ENCODE measurements around the gene BNIP1. TPM values are rescaled to one million over a fixed set of nuclear protein-coding genes. Genes with fewer than 3 reads are reported as not detected.
A peak's percentile ranks its signal among the peaks of the same experiment; 100 is the strongest.

BNIP1 gene
- total and polyA plus RNA-seq, 8 donors: 12.5 to 15.2 (median 13.7) TPM

DNA sequence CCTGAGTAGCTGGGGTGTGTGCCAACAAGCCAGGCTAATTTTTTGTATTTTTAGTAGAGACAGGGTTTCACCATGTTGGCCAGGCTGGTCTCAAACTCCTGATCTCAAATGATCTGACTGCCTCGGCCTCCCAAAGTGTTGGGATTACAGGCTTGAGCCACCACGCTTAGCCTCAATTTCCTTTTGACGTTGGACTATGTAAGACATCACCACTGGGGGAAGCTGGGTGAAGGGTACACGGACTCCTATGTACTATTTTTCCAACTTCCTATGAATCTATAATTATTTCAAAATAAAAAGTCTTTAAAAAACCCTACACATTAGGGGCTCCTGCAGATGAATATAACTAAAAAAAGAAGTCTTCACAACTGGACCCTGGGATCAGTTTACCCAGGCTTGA, 46.7 kb downstream of the BNIP1 start:
- peaks cover 0 to 7% of the 10 kb centered on the region in 2 donors for H3K27me3 ChIP-seq
- ATAC-seq (no peak), DNase-seq (no peak)
- intact Hi-C loops (cut with DNase I): no loop called here
- no peaks in the 10 kb centered on the region for H3K36me3 ChIP-seq
- TF ChIP-seq, protein P1, sequence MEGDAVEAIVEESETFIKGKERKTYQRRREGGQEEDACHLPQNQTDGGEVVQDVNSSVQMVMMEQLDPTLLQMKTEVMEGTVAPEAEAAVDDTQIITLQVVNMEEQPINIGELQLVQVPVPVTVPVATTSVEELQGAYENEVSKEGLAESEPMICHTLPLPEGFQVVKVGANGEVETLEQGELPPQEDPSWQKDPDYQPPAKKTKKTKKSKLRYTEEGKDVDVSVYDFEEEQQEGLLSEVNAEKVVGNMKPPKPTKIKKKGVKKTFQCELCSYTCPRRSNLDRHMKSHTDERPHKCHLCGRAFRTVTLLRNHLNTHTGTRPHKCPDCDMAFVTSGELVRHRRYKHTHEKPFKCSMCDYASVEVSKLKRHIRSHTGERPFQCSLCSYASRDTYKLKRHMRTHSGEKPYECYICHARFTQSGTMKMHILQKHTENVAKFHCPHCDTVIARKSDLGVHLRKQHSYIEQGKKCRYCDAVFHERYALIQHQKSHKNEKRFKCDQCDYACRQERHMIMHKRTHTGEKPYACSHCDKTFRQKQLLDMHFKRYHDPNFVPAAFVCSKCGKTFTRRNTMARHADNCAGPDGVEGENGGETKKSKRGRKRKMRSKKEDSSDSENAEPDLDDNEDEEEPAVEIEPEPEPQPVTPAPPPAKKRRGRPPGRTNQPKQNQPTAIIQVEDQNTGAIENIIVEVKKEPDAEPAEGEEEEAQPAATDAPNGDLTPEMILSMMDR (IDR thresholded peaks at IDR 0.05): no peak
- H3K27ac ChIP-seq: no peak overlapping the region
- no peaks in the 10 kb centered on the region for H3K4me1 ChIP-seq
- no peak overlapping the region for H3K4me3 ChIP-seq
- no peaks in the 10 kb centered on the region for H3K9me3 ChIP-seq

DNA sequence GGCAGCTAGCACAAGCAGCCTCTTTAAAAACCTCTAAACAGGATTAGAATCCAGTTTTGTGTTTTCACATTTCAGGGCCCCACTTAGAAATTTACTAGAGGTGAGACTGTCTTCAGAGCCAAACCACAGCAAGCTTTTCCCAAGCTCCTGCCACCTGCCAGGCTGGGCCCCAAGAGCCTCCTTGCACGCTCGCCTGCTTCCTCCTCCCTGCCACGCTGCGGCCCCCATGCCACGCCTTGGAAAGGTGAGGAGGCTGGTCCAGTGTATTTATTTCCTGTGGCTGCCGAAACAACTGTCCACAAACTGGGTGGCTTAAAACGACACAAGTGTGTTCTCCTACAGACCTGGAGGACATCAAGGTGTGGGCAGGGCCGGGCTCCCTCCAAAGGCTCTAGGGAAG, 47.2 kb downstream of the BNIP1 start:
- H3K27me3 ChIP-seq: peaks cover 0 to 12% of the 10 kb centered on the region in 2 donors
- no peaks in the 10 kb centered on the region for H3K9me3 ChIP-seq
- H3K4me3 ChIP-seq: no peak overlapping the region
- no peak for ATAC-seq
- H3K36me3 ChIP-seq: no peaks in the 10 kb centered on the region
- no peak overlapping the region for H3K27ac ChIP-seq
- TF ChIP-seq, protein P1 (IDR thresholded peaks at IDR 0.05): no peak
- intact Hi-C loops (cut with DNase I): no loop called here
- no peaks in the 10 kb centered on the region for H3K4me1 ChIP-seq
- no peak for DNase-seq

DNA sequence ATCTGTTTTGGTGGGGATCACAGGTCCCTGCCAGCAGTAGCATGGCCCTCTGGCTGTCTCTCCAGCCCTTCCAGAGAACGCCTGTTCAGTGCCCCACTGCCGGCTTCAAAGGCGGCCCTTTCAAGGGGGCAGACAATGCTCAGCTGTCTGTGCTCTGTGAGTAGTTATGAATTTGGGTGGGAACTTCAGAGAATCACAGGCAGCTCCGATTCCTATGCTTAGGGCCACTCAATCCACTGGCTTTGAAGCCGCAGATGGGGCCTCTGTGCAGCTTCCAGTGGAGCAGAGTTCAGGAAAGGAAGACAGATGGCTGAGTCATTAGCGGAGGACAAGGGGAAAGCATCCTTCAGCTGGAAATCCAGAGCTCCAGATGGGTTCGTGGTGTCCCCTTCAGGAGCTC, 48.2 kb downstream of the BNIP1 start:
- H3K27me3 ChIP-seq: peaks cover 0 to 16% of the 10 kb centered on the region in 2 donors
- no peaks in the 10 kb centered on the region for H3K4me1 ChIP-seq
- no peaks in the 10 kb centered on the region for H3K9me3 ChIP-seq
- no peak overlapping the region for H3K4me3 ChIP-seq
- no peak overlapping the region for H3K27ac ChIP-seq
- no peak for DNase-seq
- H3K36me3 ChIP-seq: no peaks in the 10 kb centered on the region
- TF ChIP-seq, protein P1 (IDR thresholded peaks at IDR 0.05): no peak
- ATAC-seq: no peak
- intact Hi-C loops (cut with DNase I): no loop called here

DNA sequence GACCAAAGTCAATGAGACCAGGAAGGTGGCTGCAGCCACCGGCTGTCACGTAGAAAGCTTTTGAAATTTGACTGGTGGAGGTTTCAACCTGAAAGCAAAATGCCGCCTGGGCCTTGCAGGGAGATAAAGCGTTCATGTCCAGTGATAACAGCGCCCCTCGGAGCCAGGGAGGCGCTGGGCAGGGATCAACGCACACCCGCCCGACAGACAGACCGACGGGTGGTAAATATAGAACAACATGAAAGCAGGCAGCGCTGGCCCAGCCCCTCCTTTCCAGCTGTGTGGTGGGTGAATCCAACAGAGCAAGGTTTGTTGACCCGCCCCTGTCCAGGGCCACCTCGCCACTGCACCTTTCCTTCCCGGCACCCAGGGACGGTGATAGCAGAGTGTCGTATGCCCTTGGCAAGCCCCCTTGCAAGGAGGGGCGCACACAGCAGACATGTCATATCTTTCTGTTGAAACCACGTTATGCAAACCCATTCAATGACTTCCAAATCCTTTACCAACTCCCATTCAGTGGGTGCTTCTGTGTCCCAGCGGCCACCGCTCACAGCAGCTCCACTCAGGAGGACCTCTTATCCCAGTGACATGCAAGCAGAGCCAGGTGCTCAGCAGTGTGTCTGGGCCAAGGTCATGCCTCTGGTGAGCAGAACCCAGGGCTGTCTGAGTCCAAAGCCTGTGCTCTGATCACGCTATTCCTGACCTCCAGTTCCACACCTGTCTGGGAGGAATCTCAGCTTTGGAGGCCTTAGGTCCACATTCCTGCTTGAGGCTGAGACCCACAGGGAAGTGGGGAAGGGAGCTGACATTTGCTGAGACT, 52.0 kb downstream of the BNIP1 start:
- peaks cover 0 to 14% of the 10 kb centered on the region in 2 donors for H3K9me3 ChIP-seq
- intact Hi-C loops (cut with DNase I): no loop called here
- H3K27ac ChIP-seq: no peak overlapping the region
- TF ChIP-seq, protein P1 (IDR thresholded peaks at IDR 0.05): no peak
- ATAC-seq: no peak
- H3K36me3 ChIP-seq: no peaks in the 10 kb centered on the region
- H3K4me3 ChIP-seq: no peak overlapping the region
- no peaks in the 10 kb centered on the region for H3K4me1 ChIP-seq
- H3K27me3 ChIP-seq: peaks cover 0 to 36% of the 10 kb centered on the region in 2 donors
- no peak for DNase-seq

DNA sequence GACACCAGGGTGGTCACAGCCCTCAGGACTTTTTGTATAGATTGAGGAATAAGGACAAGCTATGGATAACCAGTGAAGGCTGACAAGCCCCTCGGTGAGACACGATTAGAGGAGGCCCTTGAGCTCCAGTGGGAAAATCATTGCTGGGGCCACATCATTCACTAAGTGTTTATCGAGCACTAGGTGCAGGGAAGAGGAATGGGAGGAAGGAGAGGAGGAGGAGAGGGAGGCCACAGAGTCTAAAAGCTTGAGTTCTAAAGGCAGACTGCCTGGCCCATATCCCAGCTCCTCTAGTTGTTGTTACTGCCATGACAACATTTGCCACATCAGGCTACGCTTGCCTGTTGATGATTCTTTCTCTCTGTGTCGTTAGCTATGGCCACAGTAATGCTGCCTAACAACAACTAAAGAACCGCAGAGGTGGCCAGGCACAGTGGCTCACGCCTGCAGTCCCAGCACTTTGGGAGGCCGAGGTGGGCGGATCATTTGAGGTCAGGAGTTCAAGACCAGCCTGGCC, 53.1 kb downstream of the BNIP1 start:
- intact Hi-C loops (cut with DNase I): no loop called here
- no peaks in the 10 kb centered on the region for H3K36me3 ChIP-seq
- DNase-seq: peak in 1 of 4 donors; percentile 13

More for the DNA sequence above, 53.1 kb downstream of the BNIP1 start:
- no peak for ATAC-seq
- TF ChIP-seq, protein P1 (IDR thresholded peaks at IDR 0.05): no peak
- Histone ChIP-seq H3K4me3 (no peak overlapping the region), H3K27me3 (peaks cover under 1 to 47% of the 10 kb centered on the region in 2 donors), H3K9me3 (peaks cover 0 to 14% of the 10 kb centered on the region in 2 donors), H3K4me1 (no peaks in the 10 kb centered on the region), H3K27ac (no peak overlapping the region)

Data from left lung (tissue), 10 donors.